HepG2 (cell line): ENCODE results near the gene RAPH1. TPM values are rescaled to one million over a fixed set of nuclear protein-coding genes. Genes with fewer than 3 reads are reported as not detected.

Experiments
- CBX2 ChIP-seq, 2 experiments: fragments of 200-600 bp in 1 of 2; sonication (generic); formaldehyde crosslinking in 1 of 2; IDR thresholded peaks; 2 replicates each; pipeline versions ENCODE4 v1.7.0 to v1.8.1; 2018 to 2022; ENCODE audit warnings: low read depth in 2 of 2, low read length in 1 of 2, mild to moderate bottlenecking in 1 of 2, missing genetic modification reagents in 1 of 2
- CEBPG ChIP-seq: IDR thresholded peaks from 2 replicates; pipeline ENCODE4 v1.6.1; 2016
- FOXP1 ChIP-seq, 2 experiments: fragments of 450-650 bp in 1 of 2; IDR thresholded peaks; 2 replicates each; pipeline ENCODE4 v1.6.1; 2017 to 2018; ENCODE audit warnings: antibody characterized with exemption in 1 of 2
- GPBP1L1 ChIP-seq: sonication (generic); formaldehyde crosslinking; IDR thresholded peaks from 2 replicates; pipeline ENCODE4 v1.5.0; 2020; ENCODE audit warnings: mild to moderate bottlenecking, missing genetic modification reagents
- HOXD1 ChIP-seq: sonication (generic); formaldehyde crosslinking; IDR thresholded peaks from 2 replicates; pipeline ENCODE4 v1.5.0; 2020; ENCODE audit warnings: missing genetic modification reagents
- IRX3 ChIP-seq: sonication (generic); formaldehyde crosslinking; IDR thresholded peaks from 2 replicates; pipeline ENCODE4 v1.8.1; 2023; ENCODE audit warnings: mild to moderate bottlenecking, low read depth, missing genetic modification reagents, borderline replicate concordance
- KLF13 ChIP-seq: sonication (generic); formaldehyde crosslinking; IDR thresholded peaks from 2 replicates; pipeline ENCODE4 v1.4.0; 2020; ENCODE audit warnings: mild to moderate bottlenecking, missing genetic modification reagents
- LRRFIP1 ChIP-seq: sonication (generic); formaldehyde crosslinking; conservative IDR thresholded peaks from 2 replicates; pipeline ENCODE4 v1.4.0; 2020; ENCODE audit warnings: missing genetic modification reagents
- MYNN ChIP-seq: sonication (generic); formaldehyde crosslinking; IDR thresholded peaks from 2 replicates; pipeline ENCODE4 v1.4.0; 2020; ENCODE audit warnings: mild to moderate bottlenecking, low read depth, missing genetic modification reagents
- PCBP1 ChIP-seq: fragments of 200-400 bp; formaldehyde crosslinking; IDR thresholded peaks from 2 replicates; pipeline ENCODE4 v1.6.1; 2017; ENCODE audit warnings: mild to moderate bottlenecking, low read depth, low read length, borderline replicate concordance
- PPARG ChIP-seq: conservative IDR thresholded peaks from 2 replicates; pipeline ENCODE4 v1.6.1; 2016; ENCODE audit warnings: missing biosample characterization, missing genetic modification reagents
- RNF2 ChIP-seq: fragments of 450-650 bp; conservative IDR thresholded peaks from 2 replicates; pipeline ENCODE4 v1.6.1; 2016; ENCODE audit warnings: low read depth
- SMAD3 ChIP-seq: sonication (generic); formaldehyde crosslinking; IDR thresholded peaks from 2 replicates; pipeline ENCODE4 v1.4.0; 2020; ENCODE audit warnings: missing genetic modification reagents
- ZBTB8A ChIP-seq: sonication (generic); formaldehyde crosslinking; IDR thresholded peaks from 2 replicates; pipeline ENCODE4 v1.4.0; 2020; ENCODE audit warnings: mild to moderate bottlenecking, low read depth, missing genetic modification reagents, borderline replicate concordance
- ZNF20 ChIP-seq: sonication (generic); formaldehyde crosslinking; IDR thresholded peaks from 2 replicates; pipeline ENCODE4 v1.4.0; 2020; ENCODE audit warnings: mild to moderate bottlenecking, moderate library complexity, missing genetic modification reagents
- ZNF337 ChIP-seq: sonication (generic); formaldehyde crosslinking; IDR thresholded peaks from 2 replicates; pipeline ENCODE4 v1.5.1; 2020; ENCODE audit warnings: missing genetic modification reagents, low read depth, mild to moderate bottlenecking, borderline replicate concordance
- ZNF44 ChIP-seq: sonication (generic); formaldehyde crosslinking; IDR thresholded peaks from 2 replicates; pipeline ENCODE4 v1.5.1; 2020; ENCODE audit warnings: mild to moderate bottlenecking, missing genetic modification reagents
- ZNF513 ChIP-seq: sonication (generic); formaldehyde crosslinking; conservative IDR thresholded peaks from 2 replicates; pipeline ENCODE4 v1.5.0; 2020; ENCODE audit warnings: missing genetic modification reagents
- ZNF704 ChIP-seq: sonication (generic); formaldehyde crosslinking; IDR thresholded peaks from 2 replicates; pipeline ENCODE4 v1.8.1; 2023; ENCODE audit warnings: mild to moderate bottlenecking, inconsistent platforms, moderate library complexity, missing genetic modification reagents, borderline replicate concordance
- ZNF879 ChIP-seq: sonication (generic); formaldehyde crosslinking; IDR thresholded peaks from 2 replicates; pipeline ENCODE4 v1.8.1; 2023; ENCODE audit warnings: missing genetic modification reagents
- ZSCAN20 ChIP-seq: sonication (generic); formaldehyde crosslinking; IDR thresholded peaks from 2 replicates; pipeline ENCODE4 v1.4.0; 2020; ENCODE audit warnings: missing genetic modification reagents, mild to moderate bottlenecking, borderline replicate concordance
- ZSCAN31 ChIP-seq: sonication (generic); formaldehyde crosslinking; IDR thresholded peaks from 2 replicates; pipeline ENCODE4 v1.5.0; 2020; ENCODE audit warnings: low read depth, mild to moderate bottlenecking, missing genetic modification reagents
- polyA plus RNA-seq, 8 experiments: library from polyadenylated mRNA; depleted of rRNA in 3 of 8; stranded (reverse) in 7 of 8; unstranded in 1 of 8; fragments of >200 nt; fragmentation: Illumina TruSeq in 4 of 8; extraction: Trizol in 4 of 8; gene quantifications; 2 replicates each; pipeline versions ENCODE4 v1.2.1 to v1.2.3, GENCODE V29; 2011 to 2016; ENCODE audit warnings: low read depth in 4 of 8, missing spikeins in 1 of 8, mixed read lengths in 1 of 8; ENCODE audit not compliant: insufficient read depth in 1 of 8
- total RNA-seq, 5 experiments: library from RNA; depleted of rRNA; stranded (reverse); fragments of >200 nt; fragmentation: Illumina TruSeq; extraction: Trizol; gene quantifications; 2 replicates each; pipeline ENCODE4 v1.2.3, GENCODE V29; 2016; ENCODE audit warnings: low read depth in 1 of 5

Gene RAPH1
- total and polyA plus RNA-seq, 2 of the 13 experiments (the other 11 are each of a cell fraction or from before 2014, with no cell fraction given) = 5.3 to 6.7 TPM

GRCh38 chr2:203535078-203535783, at the start of gene RAPH1 (continued):
- TF ChIP-seq LRRFIP1 (CRISPR knock-in tag) (no peak), ZNF513 (CRISPR knock-in tag) (no peak), ZNF704 (CRISPR knock-in tag) (no peak), HOXD1 (no peak), RNF2 (0 out of 2 replicates have a peak, but pooled peaks have one; percentile 4), IRX3 (peak; percentile 43; the same call in 1 of the 2 replicates), MYNN (no peak), ZNF337 (CRISPR knock-in tag) (no peak; the same call in 1 of the 2 replicates), ZBTB8A (CRISPR knock-in tag) (no peak; the same call in 1 of the 2 replicates), ZSCAN31 (CRISPR knock-in tag) (0 out of 2 replicates have a peak, but pooled peaks have one; percentile 26), PPARG (CRISPR knock-in tag) (no peak), CEBPG (CRISPR knock-in tag) (no peak), GPBP1L1 (CRISPR knock-in tag) (no peak), ZNF20 (CRISPR knock-in tag) (0 out of 2 replicates have a peak, but pooled peaks have one; percentile 60), SMAD3 (peak; percentile 43; the same call in 1 of the 2 replicates), ZNF879 (CRISPR knock-in tag) (no peak), ZSCAN20 (CRISPR knock-in tag) (0 out of 2 replicates have a peak, but pooled peaks have one; percentile 35), FOXP1 (IDR thresholded peaks at IDR 0.05) (no peak), FOXP1 (CRISPR knock-in tag; IDR thresholded peaks at IDR 0.05) (no peak), KLF13 (no peak), CBX2 (IDR thresholded peaks at IDR 0.05; ENCODE audit: low read depth, low read length) (no peak), CBX2 (CRISPR knock-in tag; IDR thresholded peaks at IDR 0.05; ENCODE audit: low read depth) (peak; percentile 21; the same call in 1 of the 2 replicates), ZNF44 (CRISPR knock-in tag) (no peak), PCBP1 (no peak)
